WERI-Rb-1 (cell line): Measurements from ENCODE around the gene SFTPA2.
"Not testable (repeated sequence)": the region's sequence is repeated elsewhere in the genome, so short reads cannot be mapped to it uniquely, and the experiment has no call there.

ENCODE experiments used
- DNase-seq: peaks from one replicate; pipeline ENCODE4 v3.0.0-alpha.2; 2020
- H3K27ac ChIP-seq: fragments of 250-450 bp; sonication (Bioruptor Pico); 2 replicates; pipeline ENCODE4 v1.5.1; 2020; ENCODE audit warnings: mild to moderate bottlenecking, moderate library complexity
- H3K27me3 ChIP-seq: fragments of 250-450 bp; sonication (Bioruptor Pico); 2 replicates; pipeline ENCODE4 v1.5.1; 2021; ENCODE audit warnings: mild to moderate bottlenecking, low read depth, moderate library complexity; ENCODE audit not compliant: insufficient read depth, severe bottlenecking
- H3K36me3 ChIP-seq: fragments of 250-450 bp; sonication (Bioruptor Pico); 2 replicates; pipeline ENCODE4 v1.5.1; 2020; ENCODE audit warnings: mild to moderate bottlenecking, moderate library complexity
- H3K4me3 ChIP-seq: 2 replicates; pipeline ENCODE4 v1.5.1; 2011; ENCODE audit warnings: low read depth, mild to moderate bottlenecking, control low read depth, low read length
- H3K9me3 ChIP-seq: fragments of 250-450 bp; sonication (Bioruptor Pico); 2 replicates; pipeline ENCODE4 v1.5.1; 2021; ENCODE audit warnings: mild to moderate bottlenecking, moderate library complexity; ENCODE audit not compliant: severe bottlenecking
- TF ChIP-seq, protein P1 (sequence below): IDR thresholded peaks from 2 replicates; pipeline ENCODE4 v1.5.1; 2011; ENCODE audit warnings: low read depth, mild to moderate bottlenecking, control low read depth, inconsistent platforms, low read length

Gene SFTPA2

DNA sequence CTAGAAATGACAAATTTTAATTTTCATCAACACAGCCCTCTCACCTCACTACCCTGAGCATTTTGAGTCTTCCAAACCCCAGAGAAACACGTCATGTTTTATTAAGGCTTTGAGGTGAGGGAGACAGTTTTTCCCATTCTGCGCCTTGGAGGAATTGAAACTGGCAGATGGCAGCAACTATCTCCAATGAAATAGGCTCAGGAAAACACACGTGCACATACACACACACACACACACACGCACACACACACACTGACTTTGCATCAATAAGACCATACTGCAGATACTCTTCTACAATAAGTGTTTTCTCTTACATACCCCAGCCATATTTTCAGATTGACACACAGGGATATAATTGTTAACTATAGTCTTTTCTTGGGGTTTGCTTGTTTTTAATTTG, 3.2 kb upstream of the SFTPA2 start:
- no peaks in the 10 kb centered on the region for H3K36me3 ChIP-seq
- TF ChIP-seq, protein P1, sequence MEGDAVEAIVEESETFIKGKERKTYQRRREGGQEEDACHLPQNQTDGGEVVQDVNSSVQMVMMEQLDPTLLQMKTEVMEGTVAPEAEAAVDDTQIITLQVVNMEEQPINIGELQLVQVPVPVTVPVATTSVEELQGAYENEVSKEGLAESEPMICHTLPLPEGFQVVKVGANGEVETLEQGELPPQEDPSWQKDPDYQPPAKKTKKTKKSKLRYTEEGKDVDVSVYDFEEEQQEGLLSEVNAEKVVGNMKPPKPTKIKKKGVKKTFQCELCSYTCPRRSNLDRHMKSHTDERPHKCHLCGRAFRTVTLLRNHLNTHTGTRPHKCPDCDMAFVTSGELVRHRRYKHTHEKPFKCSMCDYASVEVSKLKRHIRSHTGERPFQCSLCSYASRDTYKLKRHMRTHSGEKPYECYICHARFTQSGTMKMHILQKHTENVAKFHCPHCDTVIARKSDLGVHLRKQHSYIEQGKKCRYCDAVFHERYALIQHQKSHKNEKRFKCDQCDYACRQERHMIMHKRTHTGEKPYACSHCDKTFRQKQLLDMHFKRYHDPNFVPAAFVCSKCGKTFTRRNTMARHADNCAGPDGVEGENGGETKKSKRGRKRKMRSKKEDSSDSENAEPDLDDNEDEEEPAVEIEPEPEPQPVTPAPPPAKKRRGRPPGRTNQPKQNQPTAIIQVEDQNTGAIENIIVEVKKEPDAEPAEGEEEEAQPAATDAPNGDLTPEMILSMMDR, result no peak
- no peak for DNase-seq

GRCh38 chr10:79562135-79562756, 2.0 kb upstream of the SFTPA2 start:
- DNase-seq, result peak; percentile 78
- no peak overlapping the region for H3K4me3 ChIP-seq
- no peaks in the 10 kb centered on the region for H3K36me3 ChIP-seq
- no peaks in the 10 kb centered on the region for H3K9me3 ChIP-seq
- H3K27ac ChIP-seq, result no peak overlapping the region
- TF ChIP-seq, protein P1, result peak; percentile 96
- no peaks in the 10 kb centered on the region for H3K27me3 ChIP-seq

More for the DNA sequence above, 3.2 kb upstream of the SFTPA2 start:
- H3K27ac ChIP-seq, result no peak overlapping the region
- H3K9me3 ChIP-seq, result no peaks in the 10 kb centered on the region
- no peak overlapping the region for H3K4me3 ChIP-seq
- no peaks in the 10 kb centered on the region for H3K27me3 ChIP-seq

DNA sequence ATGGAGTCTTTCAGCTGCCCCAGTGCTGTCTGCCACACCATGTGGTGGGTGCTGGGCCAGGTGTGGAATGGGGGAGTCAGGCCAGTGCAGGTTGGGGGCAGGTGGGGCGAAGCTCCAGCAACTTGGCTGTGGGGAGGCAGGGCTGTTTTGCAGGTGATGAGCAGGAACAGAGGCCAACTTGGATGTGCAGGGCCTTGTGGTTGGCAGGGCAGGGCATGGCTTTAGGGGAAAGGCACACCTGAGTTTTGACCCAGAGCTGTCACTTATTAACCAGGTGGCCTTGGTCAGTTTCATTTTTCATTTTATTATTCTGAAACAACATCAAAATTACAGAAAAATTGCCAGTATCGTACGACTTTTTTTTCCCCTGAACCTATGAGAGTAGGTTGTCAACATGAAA, 1.1 kb upstream of the SFTPA2 start:
- H3K36me3 ChIP-seq, result no peaks in the 10 kb centered on the region
- H3K9me3 ChIP-seq, result no peaks in the 10 kb centered on the region
- no peaks in the 10 kb centered on the region for H3K27me3 ChIP-seq
- H3K4me3 ChIP-seq, result no peak overlapping the region
- DNase-seq, result no peak
- TF ChIP-seq, protein P1, result no peak
- no peak overlapping the region for H3K27ac ChIP-seq

DNA sequence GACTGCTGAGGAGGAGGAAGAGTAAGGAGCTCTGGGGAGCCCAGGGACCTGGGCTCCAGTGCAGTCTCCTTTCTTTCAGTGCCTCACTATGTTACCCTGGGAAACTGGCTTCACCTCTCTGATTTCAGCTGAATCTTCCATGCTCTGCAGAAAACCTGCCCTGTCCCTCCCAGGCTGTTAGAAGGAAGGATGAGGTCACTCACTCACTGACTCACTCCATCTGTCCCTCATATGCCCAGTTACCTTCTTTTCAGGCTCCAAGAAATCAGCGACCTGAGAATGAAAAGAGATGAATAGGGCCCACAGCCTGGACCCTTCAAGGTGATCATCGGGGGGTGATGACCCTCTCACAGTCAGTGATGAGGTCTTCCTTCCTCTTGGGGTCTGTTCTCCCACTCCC, 481 bp downstream of the SFTPA2 start:
- H3K4me3 ChIP-seq, result no peak overlapping the region
- H3K36me3 ChIP-seq, result no peaks in the 10 kb centered on the region
- no peak for DNase-seq
- H3K27me3 ChIP-seq, result no peaks in the 10 kb centered on the region
- no peaks in the 10 kb centered on the region for H3K9me3 ChIP-seq
- no peak overlapping the region for H3K27ac ChIP-seq
- TF ChIP-seq, protein P1, result no peak

GRCh38 chr10:79556961-79557360, 3.2 kb downstream of the SFTPA2 start:
- DNase-seq, H3K9me3 ChIP-seq, H3K27ac ChIP-seq, H3K36me3 ChIP-seq, H3K27me3 ChIP-seq, H3K4me3 ChIP-seq: not testable (repeated sequence)

DNA sequence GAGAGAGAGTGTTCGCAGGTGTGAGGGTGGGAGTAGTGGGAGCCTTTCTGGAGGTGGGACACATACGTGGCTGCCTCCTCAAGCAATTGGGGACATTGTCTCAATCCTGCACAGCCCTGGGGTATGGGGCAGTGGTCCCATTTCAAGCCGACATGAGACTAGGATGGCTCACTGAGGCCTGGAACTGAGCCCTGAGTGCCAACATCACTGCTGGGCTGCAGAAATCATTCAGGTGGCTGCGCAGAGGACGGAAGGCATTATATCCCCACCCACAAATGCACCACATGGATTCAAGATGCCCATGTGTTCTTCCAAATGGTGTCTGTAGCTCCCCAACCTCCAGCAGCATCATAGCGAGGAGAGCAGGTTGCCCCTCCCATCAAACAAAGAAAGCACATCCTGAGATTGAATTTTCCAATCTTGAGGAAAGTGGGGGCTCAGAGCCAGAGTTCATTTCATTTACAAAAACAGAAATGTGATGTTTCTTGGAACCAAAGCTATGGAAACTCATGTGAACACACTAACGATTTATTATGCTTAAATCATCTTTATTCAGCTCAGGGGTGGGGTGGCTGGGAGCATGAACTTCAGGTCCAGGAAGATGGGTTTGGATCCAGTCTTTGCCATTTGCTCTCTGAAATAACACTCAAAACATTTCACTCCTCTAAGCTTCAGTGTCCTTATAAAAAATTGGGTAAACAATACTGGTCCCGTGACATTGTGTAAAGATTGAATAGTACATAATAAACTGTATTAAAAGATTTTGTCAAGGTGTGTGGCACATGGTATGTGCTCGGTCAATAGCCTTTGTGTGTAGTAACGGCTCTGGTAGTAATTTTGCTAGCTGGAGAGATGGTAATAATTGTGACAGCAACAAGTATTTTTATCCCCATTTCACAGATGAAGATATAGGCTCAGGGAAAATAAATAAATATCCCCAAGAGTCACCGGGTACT, 4.6 kb downstream of the SFTPA2 start:
- no peaks in the 10 kb centered on the region for H3K27me3 ChIP-seq
- DNase-seq, result no peak
- TF ChIP-seq, protein P1, result no peak
- no peaks in the 10 kb centered on the region for H3K36me3 ChIP-seq
- H3K4me3 ChIP-seq, result no peak overlapping the region
- H3K27ac ChIP-seq, result no peak overlapping the region
- no peaks in the 10 kb centered on the region for H3K9me3 ChIP-seq
